H1 (cell line): Measurements from ENCODE around the gene KSR2. TPM values are rescaled to one million over a fixed set of nuclear protein-coding genes. Genes with fewer than 3 reads are reported as not detected.

Experiments used
- ASH2L ChIP-seq: fragments of 200-600, 300-600 bp; sonication (generic); IDR thresholded peaks from one replicate; pipeline ENCODE4 v1.7.1; 2017; ENCODE audit warnings: low read length
- FOSL1 ChIP-seq: IDR thresholded peaks from 2 replicates; pipeline ENCODE4 v1.6.1; 2011; ENCODE audit warnings: mild to moderate bottlenecking, low read depth, low read length, moderate library complexity; ENCODE audit not compliant: insufficient read depth
- SAP30 ChIP-seq: fragments of 300-600 bp; sonication (generic); IDR thresholded peaks from 2 replicates; pipeline ENCODE4 v1.7.1; 2012; ENCODE audit warnings: low read length, moderate library complexity, mild to moderate bottlenecking, inconsistent platforms; ENCODE audit not compliant: insufficient read depth, insufficient replicate concordance
- SIN3A ChIP-seq, 2 experiments: IDR thresholded peaks in 1 of 2; conservative IDR thresholded peaks in 1 of 2; 2 replicates each; pipeline ENCODE4 v1.6.1; 2011 to 2012; ENCODE audit warnings: low read length in 2 of 2, improper control_type of control experiment in 1 of 2, low read depth in 1 of 2, mild to moderate bottlenecking in 1 of 2
- TEAD4 ChIP-seq: IDR thresholded peaks from 2 replicates; pipeline ENCODE4 v1.6.1; 2012; ENCODE audit warnings: low read depth, low read length, inconsistent platforms, mixed read lengths
- polyA plus RNA-seq, 7 experiments: library from polyadenylated mRNA; depleted of rRNA in 3 of 7; stranded (reverse) in 5 of 7; unstranded in 2 of 7; fragments of >200 nt in 5 of 7; fragments of 200-250 nt in 2 of 7; gene quantifications; 1 replicate in 5 of 7; 2 replicates in 1 of 7; 4 replicates in 1 of 7; pipeline versions ENCODE4 v1.2.1 to v1.2.3, GENCODE V29; 2011 to 2013; ENCODE audit warnings: missing spikeins in 2 of 7, mixed read lengths in 2 of 7
- total RNA-seq: library from RNA; stranded (reverse); fragmentation: NEBNext Ultra II Directional; extraction: Animal tissue kit (Norgen Biotek cat#: 25700); gene quantifications from 2 replicates; pipeline ENCODE4 v1.2.1, GENCODE V29; 2021
- TF ChIP-seq, protein P1 (sequence below): fragments of 300-600 bp; sonication (generic); IDR thresholded peaks from 2 replicates; pipeline ENCODE4 v1.7.1; 2012; ENCODE audit warnings: low read length, moderate library complexity, mild to moderate bottlenecking, inconsistent platforms; ENCODE audit not compliant: insufficient replicate concordance
- TF ChIP-seq, protein P2 (sequence below): IDR thresholded peaks from 2 replicates; pipeline ENCODE4 v1.6.1; 2012; ENCODE audit warnings: inconsistent platforms
- TF ChIP-seq, protein P3 (sequence below): IDR thresholded peaks from 2 replicates; pipeline ENCODE4 v1.6.1; 2012; ENCODE audit warnings: low read length, inconsistent platforms

KSR2 gene
- total and polyA plus RNA-seq, 2 of the 8 experiments (the other 6 are each of a cell fraction or from before 2014, with no cell fraction given): 0.74 to 2.2 TPM

DNA sequence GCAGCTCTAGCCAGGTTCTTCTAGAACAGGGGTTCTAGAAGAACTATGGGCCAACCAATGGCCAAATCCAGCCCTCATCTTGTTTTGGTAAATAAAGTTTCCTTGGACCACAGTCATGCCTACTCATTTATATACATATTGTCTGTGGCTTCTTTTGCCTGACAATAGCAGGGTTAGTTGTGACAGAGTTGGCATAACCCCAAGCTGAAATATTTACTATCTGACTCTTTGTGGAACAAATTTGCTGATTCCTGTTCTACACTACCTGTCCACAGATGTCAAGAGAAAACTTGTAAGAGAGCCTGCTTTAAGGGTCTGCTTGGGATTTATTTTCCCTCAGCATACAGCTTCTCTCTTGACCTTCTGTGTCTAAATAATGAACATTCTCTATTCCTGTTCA is 289.0 kb downstream of the KSR2 start (continued):
- TF ChIP-seq, protein P1, sequence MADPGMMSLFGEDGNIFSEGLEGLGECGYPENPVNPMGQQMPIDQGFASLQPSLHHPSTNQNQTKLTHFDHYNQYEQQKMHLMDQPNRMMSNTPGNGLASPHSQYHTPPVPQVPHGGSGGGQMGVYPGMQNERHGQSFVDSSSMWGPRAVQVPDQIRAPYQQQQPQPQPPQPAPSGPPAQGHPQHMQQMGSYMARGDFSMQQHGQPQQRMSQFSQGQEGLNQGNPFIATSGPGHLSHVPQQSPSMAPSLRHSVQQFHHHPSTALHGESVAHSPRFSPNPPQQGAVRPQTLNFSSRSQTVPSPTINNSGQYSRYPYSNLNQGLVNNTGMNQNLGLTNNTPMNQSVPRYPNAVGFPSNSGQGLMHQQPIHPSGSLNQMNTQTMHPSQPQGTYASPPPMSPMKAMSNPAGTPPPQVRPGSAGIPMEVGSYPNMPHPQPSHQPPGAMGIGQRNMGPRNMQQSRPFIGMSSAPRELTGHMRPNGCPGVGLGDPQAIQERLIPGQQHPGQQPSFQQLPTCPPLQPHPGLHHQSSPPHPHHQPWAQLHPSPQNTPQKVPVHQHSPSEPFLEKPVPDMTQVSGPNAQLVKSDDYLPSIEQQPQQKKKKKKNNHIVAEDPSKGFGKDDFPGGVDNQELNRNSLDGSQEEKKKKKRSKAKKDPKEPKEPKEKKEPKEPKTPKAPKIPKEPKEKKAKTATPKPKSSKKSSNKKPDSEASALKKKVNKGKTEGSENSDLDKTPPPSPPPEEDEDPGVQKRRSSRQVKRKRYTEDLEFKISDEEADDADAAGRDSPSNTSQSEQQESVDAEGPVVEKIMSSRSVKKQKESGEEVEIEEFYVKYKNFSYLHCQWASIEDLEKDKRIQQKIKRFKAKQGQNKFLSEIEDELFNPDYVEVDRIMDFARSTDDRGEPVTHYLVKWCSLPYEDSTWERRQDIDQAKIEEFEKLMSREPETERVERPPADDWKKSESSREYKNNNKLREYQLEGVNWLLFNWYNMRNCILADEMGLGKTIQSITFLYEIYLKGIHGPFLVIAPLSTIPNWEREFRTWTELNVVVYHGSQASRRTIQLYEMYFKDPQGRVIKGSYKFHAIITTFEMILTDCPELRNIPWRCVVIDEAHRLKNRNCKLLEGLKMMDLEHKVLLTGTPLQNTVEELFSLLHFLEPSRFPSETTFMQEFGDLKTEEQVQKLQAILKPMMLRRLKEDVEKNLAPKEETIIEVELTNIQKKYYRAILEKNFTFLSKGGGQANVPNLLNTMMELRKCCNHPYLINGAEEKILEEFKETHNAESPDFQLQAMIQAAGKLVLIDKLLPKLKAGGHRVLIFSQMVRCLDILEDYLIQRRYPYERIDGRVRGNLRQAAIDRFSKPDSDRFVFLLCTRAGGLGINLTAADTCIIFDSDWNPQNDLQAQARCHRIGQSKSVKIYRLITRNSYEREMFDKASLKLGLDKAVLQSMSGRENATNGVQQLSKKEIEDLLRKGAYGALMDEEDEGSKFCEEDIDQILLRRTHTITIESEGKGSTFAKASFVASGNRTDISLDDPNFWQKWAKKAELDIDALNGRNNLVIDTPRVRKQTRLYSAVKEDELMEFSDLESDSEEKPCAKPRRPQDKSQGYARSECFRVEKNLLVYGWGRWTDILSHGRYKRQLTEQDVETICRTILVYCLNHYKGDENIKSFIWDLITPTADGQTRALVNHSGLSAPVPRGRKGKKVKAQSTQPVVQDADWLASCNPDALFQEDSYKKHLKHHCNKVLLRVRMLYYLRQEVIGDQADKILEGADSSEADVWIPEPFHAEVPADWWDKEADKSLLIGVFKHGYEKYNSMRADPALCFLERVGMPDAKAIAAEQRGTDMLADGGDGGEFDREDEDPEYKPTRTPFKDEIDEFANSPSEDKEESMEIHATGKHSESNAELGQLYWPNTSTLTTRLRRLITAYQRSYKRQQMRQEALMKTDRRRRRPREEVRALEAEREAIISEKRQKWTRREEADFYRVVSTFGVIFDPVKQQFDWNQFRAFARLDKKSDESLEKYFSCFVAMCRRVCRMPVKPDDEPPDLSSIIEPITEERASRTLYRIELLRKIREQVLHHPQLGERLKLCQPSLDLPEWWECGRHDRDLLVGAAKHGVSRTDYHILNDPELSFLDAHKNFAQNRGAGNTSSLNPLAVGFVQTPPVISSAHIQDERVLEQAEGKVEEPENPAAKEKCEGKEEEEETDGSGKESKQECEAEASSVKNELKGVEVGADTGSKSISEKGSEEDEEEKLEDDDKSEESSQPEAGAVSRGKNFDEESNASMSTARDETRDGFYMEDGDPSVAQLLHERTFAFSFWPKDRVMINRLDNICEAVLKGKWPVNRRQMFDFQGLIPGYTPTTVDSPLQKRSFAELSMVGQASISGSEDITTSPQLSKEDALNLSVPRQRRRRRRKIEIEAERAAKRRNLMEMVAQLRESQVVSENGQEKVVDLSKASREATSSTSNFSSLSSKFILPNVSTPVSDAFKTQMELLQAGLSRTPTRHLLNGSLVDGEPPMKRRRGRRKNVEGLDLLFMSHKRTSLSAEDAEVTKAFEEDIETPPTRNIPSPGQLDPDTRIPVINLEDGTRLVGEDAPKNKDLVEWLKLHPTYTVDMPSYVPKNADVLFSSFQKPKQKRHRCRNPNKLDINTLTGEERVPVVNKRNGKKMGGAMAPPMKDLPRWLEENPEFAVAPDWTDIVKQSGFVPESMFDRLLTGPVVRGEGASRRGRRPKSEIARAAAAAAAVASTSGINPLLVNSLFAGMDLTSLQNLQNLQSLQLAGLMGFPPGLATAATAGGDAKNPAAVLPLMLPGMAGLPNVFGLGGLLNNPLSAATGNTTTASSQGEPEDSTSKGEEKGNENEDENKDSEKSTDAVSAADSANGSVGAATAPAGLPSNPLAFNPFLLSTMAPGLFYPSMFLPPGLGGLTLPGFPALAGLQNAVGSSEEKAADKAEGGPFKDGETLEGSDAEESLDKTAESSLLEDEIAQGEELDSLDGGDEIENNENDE: no peak
- no peak for TF ChIP-seq SIN3A (conservative IDR thresholded peaks at IDR 0.05 in 1 of 2, IDR thresholded peaks at IDR 0.05 in 1 of 2; ENCODE audit: low read depth in 1 of 2, low read length in 2 of 2)
- no peak for TF ChIP-seq ASH2L
- TF ChIP-seq SAP30: no peak
- no peak for TF ChIP-seq TEAD4
- TF ChIP-seq FOSL1: no peak
- TF ChIP-seq, protein P2, sequence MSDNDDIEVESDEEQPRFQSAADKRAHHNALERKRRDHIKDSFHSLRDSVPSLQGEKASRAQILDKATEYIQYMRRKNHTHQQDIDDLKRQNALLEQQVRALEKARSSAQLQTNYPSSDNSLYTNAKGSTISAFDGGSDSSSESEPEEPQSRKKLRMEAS: no peak
- TF ChIP-seq, protein P3, sequence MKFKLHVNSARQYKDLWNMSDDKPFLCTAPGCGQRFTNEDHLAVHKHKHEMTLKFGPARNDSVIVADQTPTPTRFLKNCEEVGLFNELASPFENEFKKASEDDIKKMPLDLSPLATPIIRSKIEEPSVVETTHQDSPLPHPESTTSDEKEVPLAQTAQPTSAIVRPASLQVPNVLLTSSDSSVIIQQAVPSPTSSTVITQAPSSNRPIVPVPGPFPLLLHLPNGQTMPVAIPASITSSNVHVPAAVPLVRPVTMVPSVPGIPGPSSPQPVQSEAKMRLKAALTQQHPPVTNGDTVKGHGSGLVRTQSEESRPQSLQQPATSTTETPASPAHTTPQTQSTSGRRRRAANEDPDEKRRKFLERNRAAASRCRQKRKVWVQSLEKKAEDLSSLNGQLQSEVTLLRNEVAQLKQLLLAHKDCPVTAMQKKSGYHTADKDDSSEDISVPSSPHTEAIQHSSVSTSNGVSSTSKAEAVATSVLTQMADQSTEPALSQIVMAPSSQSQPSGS: no peak
